A673 (cell line): ENCODE results near the gene ZDHHC21. TPM values are rescaled to one million over a fixed set of nuclear protein-coding genes. Genes with fewer than 3 reads are reported as not detected.

Experiments used
- BruUV-seq: library from RNA; stranded (reverse); fragments of 400-500 nt; replicated peaks from 2 replicates; lab custom pipeline; 2021; lab: Mats Ljungman, UMichigan
- CTCF ChIA-PET: fragments of 300-600 bp; sonication (Branson Sonifier 250); formaldehyde crosslinking; loops from one replicate; lab custom pipeline; 2022; ENCODE audit warnings: antibody characterized with exemption; lab: Charles Lee
- POLR2A ChIA-PET: fragments of 300-600 bp; sonication (Branson Sonifier 250); formaldehyde crosslinking; loops from one replicate; lab custom pipeline; 2022; ENCODE audit warnings: antibody characterized with exemption; ENCODE audit not compliant: low non-redundant PET; lab: Charles Lee
- DNase-seq: peaks from one replicate; pipeline ENCODE4 v3.0.0-alpha.2; 2015; ENCODE audit warnings: low spot score
- H3K27ac ChIP-seq: fragments of 200-600 bp; sonication (generic); 2 replicates; pipeline ENCODE4 v1.5.1; 2016; ENCODE audit warnings: mixed run types, low read depth, mild to moderate bottlenecking, mixed read lengths, antibody characterized with exemption, low read length; ENCODE audit not compliant: poor library complexity, severe bottlenecking
- H3K27me3 ChIP-seq: fragments of 200-600 bp; sonication (generic); replicated peaks from 2 replicates; pipeline ENCODE4 v1.6.1; 2017; ENCODE audit warnings: mixed run types, low read depth, mild to moderate bottlenecking, mixed read lengths, antibody characterized with exemption, low read length; ENCODE audit not compliant: insufficient read depth, poor library complexity
- H3K36me3 ChIP-seq: fragments of 200-600 bp; sonication (generic); 2 replicates; pipeline ENCODE4 v1.6.1; 2016; ENCODE audit warnings: mixed run types, mild to moderate bottlenecking, mixed read lengths, antibody characterized with exemption, low read length; ENCODE audit not compliant: insufficient read depth, poor library complexity, severe bottlenecking
- H3K4me1 ChIP-seq: fragments of 200-600 bp; sonication (generic); 2 replicates; pipeline ENCODE4 v1.6.1; 2017; ENCODE audit warnings: mixed run types, mild to moderate bottlenecking, mixed read lengths, antibody characterized with exemption, low read length; ENCODE audit not compliant: insufficient read depth, poor library complexity, severe bottlenecking
- H3K4me3 ChIP-seq: fragments of 200-600 bp; sonication (generic); 2 replicates; pipeline ENCODE4 v1.5.1; 2016; ENCODE audit warnings: low read depth, mixed run types, mild to moderate bottlenecking, mixed read lengths, low read length; ENCODE audit not compliant: poor library complexity, severe bottlenecking
- H3K9me3 ChIP-seq: fragments of 200-600 bp; sonication (generic); 2 replicates; pipeline ENCODE4 v1.6.1; 2016; ENCODE audit warnings: mixed run types, low read depth, mild to moderate bottlenecking, mixed read lengths, antibody characterized with exemption, low read length; ENCODE audit not compliant: poor library complexity, severe bottlenecking
- EZH2 ChIP-seq: fragments of 200-600 bp; sonication (generic); IDR thresholded peaks from 2 replicates; pipeline ENCODE4 v1.6.1; 2017; ENCODE audit warnings: borderline replicate concordance, low read depth, mild to moderate bottlenecking, mixed read lengths, antibody characterized with exemption, low read length; ENCODE audit not compliant: poor library complexity, severe bottlenecking
- intact Hi-C: fragments of 100-400 bp; cut with micrococcal nuclease; formaldehyde crosslinking; loops from one replicate; pipeline ENCODE4 v1.10.0; 2022; ENCODE audit not compliant: unreplicated experiment
- total RNA-seq: library from RNA; stranded (reverse); gene quantifications from 2 replicates; pipeline ENCODE4 v1.2.3, GENCODE V29; 2021
- TF ChIP-seq, protein P1 (sequence below): fragments of 300-800, 200-600 bp; sonication (generic); conservative IDR thresholded peaks from 2 replicates; pipeline ENCODE4 v1.5.1; 2017; ENCODE audit warnings: low read depth, mild to moderate bottlenecking, antibody characterized with exemption, low read length, moderate library complexity, mixed read lengths

The ZDHHC21 gene
- total RNA-seq, 1 experiment from 2014 or later: 30.4 TPM

DNA sequence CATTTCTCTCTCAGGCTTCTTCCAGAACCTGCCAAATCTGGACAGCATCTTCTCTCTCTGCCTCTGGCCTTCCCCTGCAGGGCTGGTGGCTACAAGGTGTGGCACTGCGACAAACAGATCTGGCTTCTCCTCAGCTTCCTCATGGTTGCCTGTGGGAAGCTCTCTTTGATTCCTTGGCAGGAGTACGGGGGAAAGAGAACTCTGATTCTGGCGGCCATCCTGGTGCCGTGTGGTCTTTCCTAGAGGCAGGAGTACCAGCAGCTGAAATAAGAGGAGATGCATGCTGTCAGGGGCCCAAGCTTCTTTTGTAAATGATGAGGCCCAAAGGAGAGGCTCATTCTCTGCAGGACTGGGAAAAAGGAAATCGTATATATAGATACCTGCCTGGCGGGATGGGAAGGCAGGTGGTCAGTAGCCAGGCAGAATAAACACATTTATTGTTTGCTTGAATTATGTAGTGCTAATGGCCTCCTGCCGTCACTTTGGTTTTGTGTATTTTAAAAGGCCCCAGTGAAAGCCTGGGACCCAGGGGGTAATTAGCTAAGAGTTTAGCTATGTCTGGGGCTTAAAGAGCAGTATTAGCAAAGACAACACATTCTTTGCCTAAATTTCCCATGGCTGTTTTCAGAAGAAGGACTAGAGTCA is 29.3 kb upstream of the ZDHHC21 start, which contains the start of gene CER1:
Gene CER1, minus strand, starts transcription at position 343 of the 645 bp plus-strand sequence. Its CDS starts 61 bp downstream, at position 282.
- no peak for TF ChIP-seq EZH2
- TF ChIP-seq, protein P1, sequence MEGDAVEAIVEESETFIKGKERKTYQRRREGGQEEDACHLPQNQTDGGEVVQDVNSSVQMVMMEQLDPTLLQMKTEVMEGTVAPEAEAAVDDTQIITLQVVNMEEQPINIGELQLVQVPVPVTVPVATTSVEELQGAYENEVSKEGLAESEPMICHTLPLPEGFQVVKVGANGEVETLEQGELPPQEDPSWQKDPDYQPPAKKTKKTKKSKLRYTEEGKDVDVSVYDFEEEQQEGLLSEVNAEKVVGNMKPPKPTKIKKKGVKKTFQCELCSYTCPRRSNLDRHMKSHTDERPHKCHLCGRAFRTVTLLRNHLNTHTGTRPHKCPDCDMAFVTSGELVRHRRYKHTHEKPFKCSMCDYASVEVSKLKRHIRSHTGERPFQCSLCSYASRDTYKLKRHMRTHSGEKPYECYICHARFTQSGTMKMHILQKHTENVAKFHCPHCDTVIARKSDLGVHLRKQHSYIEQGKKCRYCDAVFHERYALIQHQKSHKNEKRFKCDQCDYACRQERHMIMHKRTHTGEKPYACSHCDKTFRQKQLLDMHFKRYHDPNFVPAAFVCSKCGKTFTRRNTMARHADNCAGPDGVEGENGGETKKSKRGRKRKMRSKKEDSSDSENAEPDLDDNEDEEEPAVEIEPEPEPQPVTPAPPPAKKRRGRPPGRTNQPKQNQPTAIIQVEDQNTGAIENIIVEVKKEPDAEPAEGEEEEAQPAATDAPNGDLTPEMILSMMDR: no peak
- no peaks in the 10 kb centered on the region for H3K27me3 ChIP-seq
- POLR2A ChIA-PET: interaction anchor here (0.6 to 0.7 kb wide), 2 partner anchors 18 to 223 kb away, joined by 3 to 4 read pairs; no protein-coding TSS in a partner anchor
- H3K9me3 ChIP-seq: no peaks in the 10 kb centered on the region
- peak; percentile 77 for DNase-seq
- CTCF ChIA-PET: interaction anchor here (0.8 kb wide), 1 partner anchor 15 kb away, joined by 4 read pairs; no protein-coding TSS in a partner anchor
- intact Hi-C loops: no loop called here
- H3K27ac ChIP-seq: peak within 1 kb of the TSS; percentile 100
- H3K4me3 ChIP-seq: peak within 1 kb of the TSS; percentile 60
- peaks cover 28% of the 10 kb centered on the region for H3K4me1 ChIP-seq
- peaks cover 4% of the 10 kb centered on the region for H3K36me3 ChIP-seq
- no TSS peak for BruUV-seq

DNA sequence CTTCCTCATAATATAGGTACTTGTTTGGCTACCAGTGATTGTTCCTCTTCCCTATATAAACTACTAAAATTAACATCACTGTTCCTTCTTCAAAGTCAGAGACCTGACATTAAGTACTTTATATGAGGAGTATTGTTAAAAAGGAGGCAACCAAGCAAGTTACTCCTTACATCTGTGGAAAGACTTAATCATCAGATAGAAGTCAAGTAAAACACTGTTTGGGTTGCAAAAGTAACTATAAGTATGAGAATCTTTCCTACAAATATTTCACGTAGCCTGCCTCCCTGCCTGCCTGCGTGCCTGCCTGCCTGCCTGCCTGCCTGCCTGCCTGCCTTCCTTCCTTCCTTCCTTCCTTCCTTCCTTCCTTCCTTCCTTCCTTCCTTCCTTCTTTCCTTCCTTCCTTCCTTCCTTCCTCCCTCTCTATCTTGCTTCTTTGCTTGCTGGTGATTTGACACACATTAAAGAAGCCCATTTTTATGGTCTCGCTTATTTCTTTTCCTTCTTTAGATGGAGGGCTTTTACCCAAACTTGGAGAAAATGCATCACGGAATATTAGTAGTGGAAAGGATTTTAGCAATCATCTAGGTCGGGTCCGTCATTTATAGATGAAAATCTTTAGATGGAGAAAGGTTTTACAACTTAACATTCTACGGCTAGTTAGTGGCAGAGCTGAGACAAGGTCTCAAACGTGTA is 26.1 kb upstream of the ZDHHC21 start:
- H3K9me3 ChIP-seq: no peaks in the 10 kb centered on the region
- peak overlapping the region; percentile 60 for H3K4me3 ChIP-seq
- no TSS peak for BruUV-seq
- peaks cover 13% of the 10 kb centered on the region for H3K36me3 ChIP-seq
- peak; percentile 81 for DNase-seq
- peaks cover 54% of the 10 kb centered on the region for H3K4me1 ChIP-seq
- peak overlapping the region; percentile 100 for H3K27ac ChIP-seq
- TF ChIP-seq EZH2: no peak
- TF ChIP-seq, protein P1: no peak
- H3K27me3 ChIP-seq: no peaks in the 10 kb centered on the region
- POLR2A ChIA-PET: no interaction called here
- intact Hi-C loops: loop anchor here (2.0 to 10.0 kb wide), 4 partner anchors 49 to 1135 kb away; no protein-coding TSS in a partner anchor
- CTCF ChIA-PET: no interaction called here

DNA sequence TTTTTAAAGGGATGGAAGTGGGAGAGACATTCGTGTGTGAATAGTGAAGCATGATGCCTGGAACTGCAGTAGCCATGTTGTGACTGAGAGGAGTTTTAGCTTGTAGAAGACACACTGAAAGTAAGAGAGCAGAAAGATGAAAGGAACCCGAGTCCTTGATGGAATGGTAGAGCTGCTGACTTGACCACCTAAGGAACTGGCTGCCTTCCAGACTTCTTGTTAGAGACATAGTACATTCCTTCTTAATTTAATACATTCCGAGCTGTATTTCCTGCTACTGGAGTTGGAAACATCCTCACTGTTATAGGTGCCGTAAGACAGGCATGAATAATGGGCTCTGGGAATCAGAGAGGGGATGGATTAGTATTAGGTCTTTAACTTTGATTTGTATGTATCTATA is 21.9 kb upstream of the ZDHHC21 start:
- Histone ChIP-seq H3K27me3 (no peaks in the 10 kb centered on the region), H3K9me3 (peaks cover 4% of the 10 kb centered on the region), H3K4me1 (peaks cover 46% of the 10 kb centered on the region), H3K36me3 (peaks cover 33% of the 10 kb centered on the region), H3K4me3 (no peak overlapping the region), H3K27ac (peak overlapping the region; percentile 100)
- CTCF ChIA-PET: no interaction called here
- peak; percentile 80 for DNase-seq
- POLR2A ChIA-PET: interaction anchor here (0.7 kb wide), 1 partner anchor 29 kb away, joined by 3 read pairs; no protein-coding TSS in a partner anchor
- BruUV-seq: no TSS peak
- intact Hi-C loops: loop anchor here (5.0 to 10.0 kb wide), 2 partner anchors 262 to 1140 kb away; no protein-coding TSS in a partner anchor
- TF ChIP-seq EZH2: no peak
- TF ChIP-seq, protein P1: no peak
